Forelimb muscle (tissue), 1 donor: ENCODE data around the gene SYCE1L. TPM values are rescaled to one million over a fixed set of nuclear protein-coding genes. Genes with fewer than 3 reads are reported as not detected.
"Not testable (repeated sequence)": the region's sequence is repeated elsewhere in the genome, so short reads cannot be mapped to it uniquely, and the experiment has no call there.

Experiments
- DNase-seq: peaks from one replicate; pipeline ENCODE4 v3.0.0-alpha.2; 2013; ENCODE audit warnings: low read depth
- polyA plus RNA-seq: library from polyadenylated mRNA; unstranded; fragments of 120-200 nt; gene quantifications from one replicate; pipeline ENCODE4 v1.2.1, GENCODE V29; 2013; ENCODE audit not compliant: insufficient read length

SYCE1L gene
- polyA plus RNA-seq: 5.1 TPM

GRCh38 chr16:77199211-77199610 is at the start of gene SYCE1L:
SYCE1L (plus strand) TSS chr16:77199408; CDS start chr16:77199452, 44 bp downstream.
- DNase-seq: no peak

- peak; percentile 80 for DNase-seq
These were observed 41.7 kb upstream of the SYCE1L start for GRCh38 chr16:77157346-77158058.

GRCh38 chr16:77158293-77158692 is 40.9 kb upstream of the SYCE1L start:
- DNase-seq: no peak

- DNase-seq: peak; percentile 65
These were observed 34.2 kb upstream of the SYCE1L start for GRCh38 chr16:77165006-77165405.

- peak; percentile 84 for DNase-seq
These were observed 33.5 kb upstream of the SYCE1L start for GRCh38 chr16:77165536-77166236.

GRCh38 chr16:77166726-77167125 is 32.5 kb upstream of the SYCE1L start:
- DNase-seq: no peak

- no peak for DNase-seq
These were observed 30.3 kb upstream of the SYCE1L start for GRCh38 chr16:77168901-77169300.

- DNase-seq: no peak
These were observed 29.5 kb upstream of the SYCE1L start for GRCh38 chr16:77169650-77170236.

- DNase-seq: no peak
These were observed 28.4 kb upstream of the SYCE1L start for GRCh38 chr16:77170805-77171204.

- DNase-seq: peak; percentile 68
These were observed 27.2 kb upstream of the SYCE1L start for GRCh38 chr16:77171745-77172635.

GRCh38 chr16:77172951-77173350 is 26.3 kb upstream of the SYCE1L start:
- DNase-seq: no peak

GRCh38 chr16:77183137-77183536 is 16.1 kb upstream of the SYCE1L start:
- DNase-seq: no peak

- not testable (repeated sequence) for DNase-seq
These were observed 12.9 kb upstream of the SYCE1L start for GRCh38 chr16:77186298-77186697.

GRCh38 chr16:77190190-77190477 is 9.1 kb upstream of the SYCE1L start:
- no peak for DNase-seq

- peak; percentile 98 for DNase-seq
These were observed 8.5 kb upstream of the SYCE1L start, which contains the start of gene MON1B for GRCh38 chr16:77190478-77191258. MON1B (plus strand) TSS chr16:77191190; CDS start chr16:77191486, 296 bp downstream.

GRCh38 chr16:77191259-77191969 is 7.8 kb upstream of the SYCE1L start:
- DNase-seq: no peak

GRCh38 chr16:77193377-77193776 is 5.8 kb upstream of the SYCE1L start:
- DNase-seq: no peak

- no peak for DNase-seq
These were observed 4.6 kb upstream of the SYCE1L start for GRCh38 chr16:77194295-77195231.

- DNase-seq: no peak
These were observed 3.8 kb upstream of the SYCE1L start for GRCh38 chr16:77195411-77195810.
